ENCODE measurements around the gene MAGEA4. TPM values are rescaled to one million over a fixed set of nuclear protein-coding genes. Genes with fewer than 3 reads are reported as not detected.
"Not testable (repeated sequence)": the region's sequence is repeated elsewhere in the genome, so short reads cannot be mapped to it uniquely, and the experiment has no call there.

MAGEA4 gene
- total and polyA plus RNA-seq, 8 donors: not detected

DNA sequence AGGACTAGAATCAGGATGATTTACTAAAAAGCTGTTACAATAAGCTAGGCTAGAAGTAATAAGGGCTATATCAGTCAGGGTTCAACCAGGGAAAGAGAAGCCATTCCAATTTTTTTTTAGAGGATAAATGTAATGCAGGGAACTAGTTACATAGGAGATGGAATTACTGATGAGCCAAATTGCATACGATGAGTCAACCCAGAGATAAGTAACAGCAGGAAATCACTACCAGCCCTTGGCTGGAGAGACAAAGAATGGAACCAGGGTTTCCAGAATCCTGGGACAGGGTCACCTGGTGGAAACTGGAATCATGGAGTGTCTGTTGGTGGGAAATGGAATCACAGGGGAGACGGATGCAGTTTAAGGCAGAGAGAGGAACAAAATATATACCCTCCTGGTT, 13.1 kb upstream of the MAGEA4 start:
- H3K4me3 ChIP-seq: no peak overlapping the region
- H3K4me1 ChIP-seq: no peaks in the 10 kb centered on the region
- no peak for DNase-seq
- no peak for ATAC-seq
- no peaks in the 10 kb centered on the region for H3K27me3 ChIP-seq
- no peak overlapping the region for H3K27ac ChIP-seq
- no peaks in the 10 kb centered on the region for H3K9me3 ChIP-seq
- TF ChIP-seq, protein P1, sequence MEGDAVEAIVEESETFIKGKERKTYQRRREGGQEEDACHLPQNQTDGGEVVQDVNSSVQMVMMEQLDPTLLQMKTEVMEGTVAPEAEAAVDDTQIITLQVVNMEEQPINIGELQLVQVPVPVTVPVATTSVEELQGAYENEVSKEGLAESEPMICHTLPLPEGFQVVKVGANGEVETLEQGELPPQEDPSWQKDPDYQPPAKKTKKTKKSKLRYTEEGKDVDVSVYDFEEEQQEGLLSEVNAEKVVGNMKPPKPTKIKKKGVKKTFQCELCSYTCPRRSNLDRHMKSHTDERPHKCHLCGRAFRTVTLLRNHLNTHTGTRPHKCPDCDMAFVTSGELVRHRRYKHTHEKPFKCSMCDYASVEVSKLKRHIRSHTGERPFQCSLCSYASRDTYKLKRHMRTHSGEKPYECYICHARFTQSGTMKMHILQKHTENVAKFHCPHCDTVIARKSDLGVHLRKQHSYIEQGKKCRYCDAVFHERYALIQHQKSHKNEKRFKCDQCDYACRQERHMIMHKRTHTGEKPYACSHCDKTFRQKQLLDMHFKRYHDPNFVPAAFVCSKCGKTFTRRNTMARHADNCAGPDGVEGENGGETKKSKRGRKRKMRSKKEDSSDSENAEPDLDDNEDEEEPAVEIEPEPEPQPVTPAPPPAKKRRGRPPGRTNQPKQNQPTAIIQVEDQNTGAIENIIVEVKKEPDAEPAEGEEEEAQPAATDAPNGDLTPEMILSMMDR (IDR thresholded peaks at IDR 0.05): no peak
- H3K36me3 ChIP-seq: no peaks in the 10 kb centered on the region
- intact Hi-C loops (cut with DNase I): no loop called here

DNA sequence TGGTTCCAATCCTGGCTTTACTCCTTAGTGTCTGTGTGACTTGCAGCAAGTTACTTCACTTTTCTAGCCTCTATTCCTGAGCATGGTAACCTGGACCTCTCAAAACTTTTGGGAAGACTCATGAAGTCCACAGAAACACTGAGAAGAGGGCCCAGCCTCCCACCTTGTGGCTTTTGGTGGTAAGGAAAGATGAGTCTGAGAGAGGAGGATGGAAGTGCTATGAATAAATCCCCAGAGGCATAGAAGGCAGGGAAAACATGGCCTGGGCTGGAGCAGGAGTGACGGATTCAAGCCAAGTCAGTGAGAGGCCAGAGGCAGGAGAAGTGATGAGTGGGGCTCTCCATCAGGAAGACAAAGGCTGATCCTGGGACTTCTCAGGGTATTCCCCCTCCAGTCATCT, 10.9 kb upstream of the MAGEA4 start:
- ATAC-seq (no peak), DNase-seq (no peak)
- TF ChIP-seq, protein P1 (IDR thresholded peaks at IDR 0.05): no peak
- Histone ChIP-seq H3K36me3 (no peaks in the 10 kb centered on the region), H3K4me3 (no peak overlapping the region), H3K4me1 (no peaks in the 10 kb centered on the region), H3K27ac (no peak overlapping the region), H3K9me3 (no peaks in the 10 kb centered on the region), H3K27me3 (no peaks in the 10 kb centered on the region)
- intact Hi-C loops (cut with DNase I): no loop called here

DNA sequence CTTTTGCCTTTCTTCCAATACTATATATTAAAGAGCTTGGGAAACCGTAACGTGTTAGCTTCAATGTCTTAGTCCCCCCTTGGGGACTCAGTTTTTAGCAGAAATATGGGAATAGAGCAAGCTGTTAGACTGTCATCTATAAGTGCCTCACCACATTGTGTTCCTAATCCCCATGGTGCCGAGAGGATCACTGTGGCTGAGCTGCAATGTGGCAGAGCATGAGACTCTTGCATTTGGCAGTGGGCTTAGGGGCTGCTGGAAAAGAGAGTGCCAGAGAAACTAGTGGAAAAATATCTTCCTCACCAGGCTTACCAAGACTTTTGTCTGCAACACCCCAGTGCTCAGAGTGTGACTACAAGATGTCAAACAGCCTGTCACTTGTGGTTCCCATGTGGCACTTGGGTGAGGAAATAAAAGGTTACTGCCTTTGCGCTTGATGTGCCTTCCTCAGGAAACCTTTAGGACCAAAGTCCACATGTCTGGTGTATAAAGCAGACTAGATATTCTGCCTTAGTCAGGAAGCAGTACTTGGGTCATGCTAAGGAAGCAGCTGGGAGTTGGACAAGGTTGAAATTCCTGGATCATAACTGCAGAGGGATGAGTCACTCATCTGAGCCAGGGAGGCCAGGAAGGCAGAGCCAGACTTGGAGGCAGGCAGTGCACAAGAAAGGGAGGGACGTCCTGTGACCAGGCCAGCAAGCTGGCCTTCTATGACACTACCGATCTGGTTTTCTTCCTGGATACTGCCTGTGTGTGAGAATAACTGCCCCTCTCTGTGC, 9.7 kb upstream of the MAGEA4 start:
- Histone ChIP-seq H3K4me3 (no peak overlapping the region), H3K4me1 (no peaks in the 10 kb centered on the region), H3K9me3 (no peaks in the 10 kb centered on the region), H3K27me3 (no peaks in the 10 kb centered on the region), H3K27ac (no peak overlapping the region), H3K36me3 (no peaks in the 10 kb centered on the region)
- intact Hi-C loops (cut with DNase I): no loop called here
- ATAC-seq: peak; percentile 75
- peak in 1 of 4 donors; percentile 4 for DNase-seq
- TF ChIP-seq, protein P1 (IDR thresholded peaks at IDR 0.05): no peak

DNA sequence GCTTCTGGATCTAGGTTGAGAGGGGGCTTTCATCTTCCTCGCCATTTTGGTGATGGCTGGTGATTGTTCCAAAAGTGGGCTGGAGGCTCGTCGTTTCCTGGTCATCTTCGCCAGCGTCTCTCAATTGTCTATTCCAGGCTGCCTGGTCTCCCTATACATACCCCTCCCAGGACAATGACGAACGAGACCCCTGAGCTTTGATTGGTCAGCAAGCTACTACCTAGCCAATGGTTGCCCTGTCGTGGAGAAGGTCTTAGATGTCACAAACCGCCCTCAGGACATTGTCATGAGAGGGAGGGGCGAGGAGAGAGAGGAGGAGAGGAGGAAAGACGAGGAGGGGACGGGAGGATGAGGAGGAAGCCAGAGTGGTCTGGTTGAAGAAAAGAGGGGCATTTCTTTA, 7.7 kb upstream of the MAGEA4 start:
- Histone ChIP-seq H3K9me3 (no peaks in the 10 kb centered on the region), H3K4me1 (no peaks in the 10 kb centered on the region), H3K27ac (no peak overlapping the region), H3K27me3 (no peaks in the 10 kb centered on the region), H3K36me3 (no peaks in the 10 kb centered on the region), H3K4me3 (no peak overlapping the region)
- TF ChIP-seq, protein P1 (IDR thresholded peaks at IDR 0.05): no peak
- intact Hi-C loops (cut with DNase I): no loop called here
- ATAC-seq (no peak), DNase-seq (no peak)

DNA sequence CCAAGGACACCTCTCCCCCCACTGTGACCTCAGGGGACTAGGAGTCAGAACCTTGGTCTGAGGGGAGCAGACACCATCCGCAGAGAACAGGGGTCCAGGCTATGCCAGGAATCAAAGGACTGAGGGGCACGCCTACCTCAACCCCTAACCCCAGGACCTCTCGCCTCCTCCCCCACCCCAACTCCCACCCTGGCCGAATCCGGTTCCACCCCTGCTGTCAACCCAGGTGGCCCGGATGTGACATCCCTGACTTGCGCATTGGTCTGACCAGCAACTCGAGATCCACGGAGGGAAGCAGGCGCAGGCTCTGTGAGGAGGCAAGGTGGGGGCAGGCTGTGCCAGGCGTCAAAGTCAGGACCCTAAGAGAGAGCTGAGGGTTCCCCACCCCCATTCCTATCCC, 468 bp upstream of the MAGEA4 start:
- H3K27ac ChIP-seq: no peak overlapping the region
- DNase-seq (no peak), ATAC-seq (no peak)
- TF ChIP-seq, protein P1 (IDR thresholded peaks at IDR 0.05): no peak
- H3K36me3 ChIP-seq: no peaks in the 10 kb centered on the region
- no peaks in the 10 kb centered on the region for H3K9me3 ChIP-seq
- no peaks in the 10 kb centered on the region for H3K4me1 ChIP-seq
- no peak overlapping the region for H3K4me3 ChIP-seq
- no peaks in the 10 kb centered on the region for H3K27me3 ChIP-seq
- intact Hi-C loops (cut with DNase I): no loop called here

DNA sequence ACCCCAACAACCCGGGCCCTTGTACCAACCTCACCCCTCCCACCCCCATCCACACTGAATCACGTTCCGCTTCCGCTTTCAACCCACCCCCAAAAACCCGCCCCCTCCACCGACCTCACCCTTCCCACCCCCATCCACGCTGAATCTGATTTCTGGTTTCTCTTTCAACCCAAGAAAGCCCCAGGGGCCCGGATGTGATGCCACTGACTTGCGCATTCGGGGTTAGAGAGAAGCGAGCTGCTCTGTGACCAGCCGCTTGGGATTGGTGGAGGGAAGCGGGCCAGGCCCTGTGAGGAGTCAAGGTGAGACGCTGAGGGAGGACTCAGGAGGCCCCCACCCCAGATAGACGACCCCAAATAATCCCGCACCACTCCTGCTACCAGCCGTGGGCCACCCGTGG, 6.0 kb downstream of the MAGEA4 start:
- ATAC-seq; intact Hi-C loops (cut with DNase I); H3K36me3 ChIP-seq; H3K4me1 ChIP-seq; H3K9me3 ChIP-seq; DNase-seq; H3K27me3 ChIP-seq; H3K27ac ChIP-seq; H3K4me3 ChIP-seq: not testable (repeated sequence)

Data from left lung (tissue), 10 donors.